HFFc6 (cell line): ENCODE measurements around the gene PSD4. TPM values are rescaled to one million over a fixed set of nuclear protein-coding genes. Genes with fewer than 3 reads are reported as not detected.

ENCODE experiments used
- DNase-seq: peaks from one replicate; pipeline ENCODE4 v3.0.0-alpha.2; 2018
- H3K27ac Mint-ChIP-seq: 2 replicates; pipeline ENCODE4 v1.8.0; 2020; ENCODE audit warnings: mild to moderate bottlenecking, mixed read lengths
- H3K27me3 Mint-ChIP-seq: 2 replicates; pipeline ENCODE4 v1.8.0; 2021; ENCODE audit warnings: mild to moderate bottlenecking, moderate library complexity, mixed read lengths; ENCODE audit not compliant: insufficient read depth
- H3K36me3 Mint-ChIP-seq: 2 replicates; pipeline ENCODE4 v1.8.0; 2021; ENCODE audit warnings: low read depth, mixed read lengths
- H3K4me1 Mint-ChIP-seq: 2 replicates; pipeline ENCODE4 v1.8.0; 2020; ENCODE audit warnings: low read depth, mixed read lengths
- H3K4me3 Mint-ChIP-seq: 2 replicates; pipeline ENCODE4 v1.8.0; 2020; ENCODE audit warnings: mild to moderate bottlenecking, moderate library complexity, mixed read lengths
- H3K9me3 Mint-ChIP-seq: 2 replicates; pipeline ENCODE4 v1.8.0; 2020; ENCODE audit warnings: mild to moderate bottlenecking, mixed read lengths
- CTCF ChIP-seq: fragments of 200-600 bp; sonication (generic); IDR thresholded peaks from 2 replicates; pipeline ENCODE4 v1.5.0; 2021; ENCODE audit warnings: antibody characterized with exemption, mild to moderate bottlenecking
- total RNA-seq, 6 experiments: library from RNA; stranded (reverse); fragmentation: NEBNext Ultra II Directional; extraction: Animal tissue kit (Norgen Biotek cat#: 25700); gene quantifications; 2 replicates in 1 of 6; 3 replicates in 5 of 6; pipeline ENCODE4 v1.2.3, GENCODE V29; 2021

The PSD4 gene
- total RNA-seq, 6 experiments from 2014 or later = 0.76 to 1.8 (median 1.1) TPM

GRCh38 chr2:113219525-113219888 lies 45.7 kb downstream of the PSD4 start:
- H3K27me3 Mint-ChIP-seq = peaks cover 3% of the 10 kb centered on the region
- no peaks in the 10 kb centered on the region for H3K36me3 Mint-ChIP-seq
- H3K9me3 Mint-ChIP-seq = no peaks in the 10 kb centered on the region
- TF ChIP-seq CTCF = no peak
- no peak overlapping the region for H3K4me3 Mint-ChIP-seq
- no peak overlapping the region; the same call in 1 of the 2 replicates for H3K27ac Mint-ChIP-seq
- H3K4me1 Mint-ChIP-seq = peaks cover 27% of the 10 kb centered on the region
- no peak for DNase-seq

GRCh38 chr2:113219889-113220641 lies 46.3 kb downstream of the PSD4 start:
- no peak for TF ChIP-seq CTCF
- no peak for DNase-seq
- peaks cover 27% of the 10 kb centered on the region for H3K4me1 Mint-ChIP-seq
- no peak overlapping the region for H3K4me3 Mint-ChIP-seq
- H3K27me3 Mint-ChIP-seq = peaks cover 3% of the 10 kb centered on the region
- no peaks in the 10 kb centered on the region for H3K36me3 Mint-ChIP-seq
- H3K27ac Mint-ChIP-seq = peak overlapping the region; percentile 28; the same call in 1 of the 2 replicates
- no peaks in the 10 kb centered on the region for H3K9me3 Mint-ChIP-seq

- no peak for TF ChIP-seq CTCF
- no peak overlapping the region for H3K4me3 Mint-ChIP-seq
- no peak overlapping the region for H3K27ac Mint-ChIP-seq
- H3K27me3 Mint-ChIP-seq = peaks cover 1% of the 10 kb centered on the region; the same call in 1 of the 2 replicates
- no peaks in the 10 kb centered on the region for H3K36me3 Mint-ChIP-seq
- H3K4me1 Mint-ChIP-seq = peaks cover 27% of the 10 kb centered on the region
- no peaks in the 10 kb centered on the region for H3K9me3 Mint-ChIP-seq
- DNase-seq = no peak
These were observed 47.4 kb downstream of the PSD4 start for GRCh38 chr2:113220970-113221708.

GRCh38 chr2:113221846-113222245 lies 48.1 kb downstream of the PSD4 start:
- TF ChIP-seq CTCF = no peak
- H3K4me1 Mint-ChIP-seq = peaks cover 27% of the 10 kb centered on the region
- DNase-seq = no peak
- H3K36me3 Mint-ChIP-seq = no peaks in the 10 kb centered on the region
- no peak overlapping the region for H3K4me3 Mint-ChIP-seq
- H3K27me3 Mint-ChIP-seq = peaks cover 1% of the 10 kb centered on the region; the same call in 1 of the 2 replicates
- no peak overlapping the region for H3K27ac Mint-ChIP-seq
- no peaks in the 10 kb centered on the region for H3K9me3 Mint-ChIP-seq

GRCh38 chr2:113223813-113224212 lies 50.0 kb downstream of the PSD4 start:
- Mint-ChIP-seq H3K4me1 (peaks cover 15% of the 10 kb centered on the region), H3K27ac (no peak overlapping the region), H3K4me3 (no peak overlapping the region), H3K9me3 (no peaks in the 10 kb centered on the region), H3K27me3 (peaks cover 1% of the 10 kb centered on the region; the same call in 1 of the 2 replicates), H3K36me3 (no peaks in the 10 kb centered on the region)
- no peak for TF ChIP-seq CTCF
- no peak for DNase-seq
